GM13976 (cell line): ENCODE data around the gene MYNN.

ENCODE experiments used
- DNase-seq: peaks from one replicate; pipeline ENCODE4 v3.0.0; 2012; ENCODE audit warnings: low spot score
- in situ Hi-C: fragments of 300-500 bp; cut with MboI; formaldehyde crosslinking; loops from one replicate; pipeline ENCODE4 v1.12.0; 2022; ENCODE audit warnings: low sequenced_read_pairs, mixed read lengths, inconsistent platforms; ENCODE audit not compliant: unreplicated experiment
- TF ChIP-seq, protein P1 (sequence below): IDR thresholded peaks from 2 replicates; pipeline ENCODE4 v1.5.1; 2012; ENCODE audit warnings: borderline replicate concordance, mild to moderate bottlenecking; ENCODE audit not compliant: insufficient read depth; ENCODE audit errors: extremely low read depth, missing control alignments, control extremely low read depth

MYNN gene

DNA sequence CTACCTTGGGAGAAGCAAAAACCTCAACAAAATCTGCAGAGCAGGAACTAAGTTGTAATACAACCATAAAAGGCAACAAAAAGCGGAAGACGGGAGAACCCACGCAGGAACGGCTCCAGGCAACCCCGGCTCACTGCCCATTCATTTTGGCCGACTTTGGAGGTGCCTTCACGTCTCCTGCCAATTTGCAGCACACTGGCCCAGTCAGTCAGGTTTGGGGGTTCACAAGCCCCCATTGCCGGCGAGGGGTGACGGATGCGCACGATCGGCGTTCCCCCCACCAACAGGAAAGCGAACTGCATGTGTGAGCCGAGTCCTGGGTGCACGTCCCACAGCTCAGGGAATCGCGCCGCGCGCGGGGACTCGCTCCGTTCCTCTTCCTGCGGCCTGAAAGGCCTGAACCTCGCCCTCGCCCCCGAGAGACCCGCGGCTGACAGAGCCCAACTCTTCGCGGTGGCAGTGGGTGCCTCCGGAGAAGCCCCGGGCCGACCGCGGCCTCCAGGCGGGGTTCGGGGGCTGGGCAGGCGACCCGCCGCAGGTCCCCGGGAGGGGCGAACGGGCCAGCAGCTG is 8.8 kb upstream of the MYNN start:
- in situ Hi-C loops, result no loop called here

DNA sequence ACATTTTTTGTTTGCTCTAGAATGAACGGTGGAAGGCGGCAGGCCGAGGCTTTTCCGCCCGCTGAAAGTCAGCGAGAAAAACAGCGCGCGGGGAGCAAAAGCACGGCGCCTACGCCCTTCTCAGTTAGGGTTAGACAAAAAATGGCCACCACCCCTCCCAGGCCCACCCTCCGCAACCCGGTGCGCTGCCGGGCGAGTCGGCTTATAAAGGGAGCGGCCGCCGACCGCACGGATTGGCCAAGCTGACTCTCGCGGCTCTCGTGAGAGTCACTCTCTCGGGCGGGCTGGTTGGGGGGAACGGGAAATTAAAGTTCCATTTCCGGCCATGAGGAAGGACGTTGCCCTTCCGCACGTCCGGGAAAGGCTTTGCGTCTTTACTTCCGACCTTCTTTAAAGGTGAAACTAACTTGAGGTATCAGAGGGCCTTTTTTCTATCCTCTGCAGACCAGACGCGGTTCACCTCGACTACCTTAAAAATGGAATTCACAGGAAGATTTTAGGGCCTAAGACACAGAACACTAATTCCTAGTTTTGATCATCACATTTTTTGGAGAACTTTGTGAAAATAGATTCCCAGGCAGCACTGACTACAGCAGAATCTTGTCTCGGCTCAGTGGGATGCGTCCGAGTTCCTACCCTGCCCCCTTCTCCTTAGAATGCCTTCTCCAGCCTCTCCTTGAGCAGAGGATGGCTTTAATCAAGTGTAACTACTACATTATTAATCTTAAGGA is 8.1 kb upstream of the MYNN start, which contains the start of gene TERC:
Gene TERC (minus strand): TSS at position 179 of the 731 bp plus-strand sequence.
- in situ Hi-C loops, result no loop called here
- TF ChIP-seq, protein P1, sequence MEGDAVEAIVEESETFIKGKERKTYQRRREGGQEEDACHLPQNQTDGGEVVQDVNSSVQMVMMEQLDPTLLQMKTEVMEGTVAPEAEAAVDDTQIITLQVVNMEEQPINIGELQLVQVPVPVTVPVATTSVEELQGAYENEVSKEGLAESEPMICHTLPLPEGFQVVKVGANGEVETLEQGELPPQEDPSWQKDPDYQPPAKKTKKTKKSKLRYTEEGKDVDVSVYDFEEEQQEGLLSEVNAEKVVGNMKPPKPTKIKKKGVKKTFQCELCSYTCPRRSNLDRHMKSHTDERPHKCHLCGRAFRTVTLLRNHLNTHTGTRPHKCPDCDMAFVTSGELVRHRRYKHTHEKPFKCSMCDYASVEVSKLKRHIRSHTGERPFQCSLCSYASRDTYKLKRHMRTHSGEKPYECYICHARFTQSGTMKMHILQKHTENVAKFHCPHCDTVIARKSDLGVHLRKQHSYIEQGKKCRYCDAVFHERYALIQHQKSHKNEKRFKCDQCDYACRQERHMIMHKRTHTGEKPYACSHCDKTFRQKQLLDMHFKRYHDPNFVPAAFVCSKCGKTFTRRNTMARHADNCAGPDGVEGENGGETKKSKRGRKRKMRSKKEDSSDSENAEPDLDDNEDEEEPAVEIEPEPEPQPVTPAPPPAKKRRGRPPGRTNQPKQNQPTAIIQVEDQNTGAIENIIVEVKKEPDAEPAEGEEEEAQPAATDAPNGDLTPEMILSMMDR, result no peak
- peak; percentile 86 for DNase-seq

More for the DNA sequence above, 8.8 kb upstream of the MYNN start:
- TF ChIP-seq, protein P1, result no peak
- DNase-seq, result peak; percentile 75

DNA sequence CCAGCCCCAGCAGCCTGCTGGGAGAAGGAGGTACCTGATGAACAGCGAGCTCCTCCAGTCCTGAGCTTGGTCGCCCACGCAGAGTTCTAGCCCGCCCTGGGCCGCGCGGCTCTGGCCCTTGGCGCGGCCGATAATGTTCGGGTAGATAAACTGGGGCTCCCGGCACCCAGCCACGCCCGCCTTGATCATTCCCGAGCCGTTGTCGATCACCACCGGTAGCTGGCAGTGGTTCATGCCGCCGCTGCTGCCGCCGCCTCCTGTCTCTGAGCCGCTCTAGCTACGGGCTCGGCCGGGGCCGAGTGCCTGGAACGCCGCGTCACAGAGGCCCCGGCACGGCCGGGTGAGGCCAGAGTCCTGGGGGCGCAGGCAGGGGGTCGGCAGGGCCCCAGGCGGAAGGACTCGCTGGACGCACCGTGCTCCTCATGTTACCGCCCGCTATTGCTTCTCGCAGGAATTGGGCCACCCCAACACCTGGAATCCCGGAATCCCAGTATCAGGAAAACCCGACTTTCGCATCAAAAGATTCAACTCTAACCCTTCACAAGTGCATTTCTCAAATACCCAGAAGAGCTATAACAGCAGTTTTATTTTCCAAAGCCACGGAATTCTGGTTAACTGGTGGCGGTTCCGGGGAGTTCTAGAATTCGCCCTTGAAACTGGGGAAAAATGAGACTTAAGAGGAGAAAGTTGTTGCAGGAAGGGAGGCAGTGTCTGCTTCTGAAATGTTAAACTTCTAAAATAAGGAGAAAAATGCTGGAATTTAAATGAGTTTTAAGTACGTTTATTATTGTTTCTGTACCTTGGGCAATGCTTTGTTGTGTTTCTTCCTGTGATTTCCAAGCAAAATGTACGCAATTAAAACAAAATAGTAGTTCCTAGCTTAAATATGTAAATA is 3.7 kb upstream of the MYNN start, which contains the start of gene ACTRT3:
Gene ACTRT3 (minus strand): TSS at position 275 of the 895 bp plus-strand sequence. CDS start 41 bp downstream, at position 234.
- TF ChIP-seq, protein P1, result no peak
- DNase-seq, result peak; percentile 62
- in situ Hi-C loops, result no loop called here

DNA sequence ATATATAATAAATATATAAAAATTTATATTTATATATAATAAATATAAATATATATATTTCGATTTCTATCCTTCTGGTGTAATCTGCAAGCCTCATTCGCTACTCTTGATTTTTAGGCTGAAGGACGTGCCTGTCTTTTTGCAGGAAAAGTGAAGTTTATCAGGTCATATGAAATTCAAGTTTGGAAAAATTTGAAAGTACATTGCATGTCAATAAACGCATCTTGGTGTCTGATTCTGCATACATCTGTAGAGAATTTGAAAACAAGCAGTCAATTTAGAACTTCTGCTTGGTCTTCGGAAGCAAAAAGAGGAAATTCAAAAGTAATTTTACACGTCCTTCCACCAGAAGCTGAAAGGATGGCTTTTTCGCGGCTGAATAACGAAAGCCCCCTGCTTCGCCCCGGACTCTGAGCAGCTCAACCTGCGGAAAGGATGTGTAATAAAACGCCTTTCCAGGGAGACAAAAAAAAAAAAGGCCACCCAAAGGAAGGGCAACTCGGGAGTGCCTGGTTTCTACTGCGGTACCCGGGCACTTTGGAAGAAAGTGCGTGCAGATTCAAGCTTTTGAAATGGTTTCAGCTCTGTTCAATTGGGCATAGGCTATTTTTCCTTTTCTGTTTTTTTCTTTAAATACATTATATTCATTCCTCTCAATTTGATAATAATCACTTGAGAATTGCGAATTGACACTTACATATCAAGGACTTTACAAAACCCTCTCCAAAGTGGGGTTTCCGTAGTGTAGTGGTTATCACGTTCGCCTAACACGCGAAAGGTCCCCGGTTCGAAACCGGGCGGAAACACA is 1.5 kb upstream of the MYNN start:
- in situ Hi-C loops, result no loop called here
- TF ChIP-seq, protein P1, result no peak
- DNase-seq, result no peak

DNA sequence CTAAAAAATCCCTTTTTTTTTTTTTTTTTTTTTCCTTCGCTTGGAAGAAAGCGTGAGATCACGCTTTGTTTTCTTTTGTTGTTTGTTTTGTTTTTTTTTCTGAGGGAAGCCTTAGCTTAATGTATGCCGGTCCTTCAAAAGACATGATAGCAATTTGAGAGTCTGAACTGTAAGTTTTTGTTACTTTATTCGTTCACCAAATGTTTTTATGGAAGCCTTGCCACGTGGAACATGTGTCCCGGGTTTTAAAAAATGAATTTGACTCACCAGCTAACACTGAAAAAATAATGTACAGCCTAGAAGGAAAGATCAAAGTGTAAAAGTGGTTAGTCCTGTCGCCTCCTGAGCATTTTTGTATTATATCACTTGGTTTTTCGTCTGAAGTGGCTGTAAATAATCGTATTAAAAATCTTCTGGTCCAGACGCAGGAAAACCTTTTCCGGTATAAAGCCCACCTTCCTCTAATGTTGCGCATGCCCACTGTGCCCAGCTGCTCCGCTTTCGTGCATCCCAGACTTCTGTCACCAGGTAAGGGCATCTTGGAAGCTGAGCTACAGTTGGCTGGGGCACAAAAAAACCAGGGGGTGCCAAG is 795 bp upstream of the MYNN start:
- TF ChIP-seq, protein P1, result no peak
- in situ Hi-C loops, result no loop called here
- peak; percentile 53 for DNase-seq
